K562 (cell line): ENCODE data around the gene HDAC1. TPM values are rescaled to one million over a fixed set of nuclear protein-coding genes. Genes with fewer than 3 reads are reported as not detected.

Experiments
- ETV6 ChIP-seq, 3 experiments: fragments of 150-350 bp in 1 of 3; sonication (generic) in 1 of 3; formaldehyde crosslinking in 1 of 3; IDR thresholded peaks; 2 replicates each; pipeline versions ENCODE4 v1.6.1 to v1.8.0; 2014 to 2022; ENCODE audit warnings: borderline replicate concordance in 2 of 3, low read depth in 2 of 3, antibody characterized with exemption in 1 of 3, low read length in 1 of 3, mild to moderate bottlenecking in 1 of 3, missing genetic modification reagents in 1 of 3
- KHSRP ChIP-seq: fragments of 450-650 bp; IDR thresholded peaks from 2 replicates; pipeline ENCODE4 v1.6.1; 2017
- PRPF4 ChIP-seq: fragments of 200-400 bp; formaldehyde crosslinking; IDR thresholded peaks from one replicate; pipeline ENCODE4 v1.6.1; 2017; ENCODE audit warnings: low read length, low read depth, mild to moderate bottlenecking; ENCODE audit not compliant: insufficient read depth, poor library complexity, severe bottlenecking
- ZBTB7A ChIP-seq: IDR thresholded peaks from 2 replicates; pipeline ENCODE4 v1.6.1; 2011; ENCODE audit warnings: low read depth, mild to moderate bottlenecking, low read length, moderate library complexity, borderline replicate concordance; ENCODE audit not compliant: control insufficient read depth
- polyA plus RNA-seq, 8 experiments: library from polyadenylated mRNA; depleted of rRNA in 4 of 8; stranded (reverse) in 5 of 8; unstranded in 3 of 8; fragments of >200 nt; fragmentation: Nextera tagmentation in 2 of 8; fragmentation: Illumina TruSeq in 1 of 8; extraction: Ambion mirVana in 2 of 8; extraction: Trizol in 1 of 8; gene quantifications; 2 replicates each; pipeline versions ENCODE4 v1.2.1 to v1.2.3, GENCODE V29; 2011 to 2014; ENCODE audit warnings: inconsistent platforms in 1 of 8, missing spikeins in 1 of 8
- total RNA-seq, 7 experiments: library from RNA; depleted of rRNA in 6 of 7; stranded (reverse); fragments of >200 nt in 6 of 7; fragmentation: Illumina TruSeq in 2 of 7; extraction: Trizol in 2 of 7; gene quantifications; 2 replicates each; pipeline versions ENCODE4 v1.2.1 to v1.2.3, GENCODE V29; 2011 to 2021; ENCODE audit warnings: low replicate concordance in 1 of 7
- TF ChIP-seq, protein P1 (sequence below): fragments of 150-350 bp; IDR thresholded peaks from 2 replicates; pipeline ENCODE4 v1.6.1; 2014; ENCODE audit warnings: low read depth, mild to moderate bottlenecking, low read length, borderline replicate concordance
- TF ChIP-seq, protein P2 (sequence below): sonication (generic); formaldehyde crosslinking; IDR thresholded peaks from 2 replicates; pipeline ENCODE4 v1.9.0; 2022; ENCODE audit warnings: mild to moderate bottlenecking, missing genetic modification reagents
- TF ChIP-seq, protein P3 (sequence below): fragments of 250-450 bp; sonication (Bioruptor Pico); IDR thresholded peaks from 2 replicates; pipeline ENCODE4 v1.8.0; 2022; ENCODE audit warnings: moderate library complexity, mild to moderate bottlenecking, inconsistent platforms
- TF ChIP-seq, protein P4 (sequence below), 2 experiments: fragments of 450-650 bp; formaldehyde crosslinking in 1 of 2; IDR thresholded peaks; 2 replicates each; pipeline versions ENCODE4 v1.4.0 to v1.6.1; 2014 to 2020; ENCODE audit warnings: mild to moderate bottlenecking in 2 of 2, borderline replicate concordance in 1 of 2, low read depth in 1 of 2
- TF ChIP-seq, protein P5 (sequence below): fragments of 250-450 bp; sonication (Bioruptor Pico); IDR thresholded peaks from 2 replicates; pipeline ENCODE4 v1.4.0; 2020; ENCODE audit warnings: borderline replicate concordance

The HDAC1 gene
- total and polyA plus RNA-seq, 9 of the 15 experiments (the other 6 are each of a cell fraction or from before 2014, with no cell fraction given): 169 to 384 (median 193) TPM

DNA sequence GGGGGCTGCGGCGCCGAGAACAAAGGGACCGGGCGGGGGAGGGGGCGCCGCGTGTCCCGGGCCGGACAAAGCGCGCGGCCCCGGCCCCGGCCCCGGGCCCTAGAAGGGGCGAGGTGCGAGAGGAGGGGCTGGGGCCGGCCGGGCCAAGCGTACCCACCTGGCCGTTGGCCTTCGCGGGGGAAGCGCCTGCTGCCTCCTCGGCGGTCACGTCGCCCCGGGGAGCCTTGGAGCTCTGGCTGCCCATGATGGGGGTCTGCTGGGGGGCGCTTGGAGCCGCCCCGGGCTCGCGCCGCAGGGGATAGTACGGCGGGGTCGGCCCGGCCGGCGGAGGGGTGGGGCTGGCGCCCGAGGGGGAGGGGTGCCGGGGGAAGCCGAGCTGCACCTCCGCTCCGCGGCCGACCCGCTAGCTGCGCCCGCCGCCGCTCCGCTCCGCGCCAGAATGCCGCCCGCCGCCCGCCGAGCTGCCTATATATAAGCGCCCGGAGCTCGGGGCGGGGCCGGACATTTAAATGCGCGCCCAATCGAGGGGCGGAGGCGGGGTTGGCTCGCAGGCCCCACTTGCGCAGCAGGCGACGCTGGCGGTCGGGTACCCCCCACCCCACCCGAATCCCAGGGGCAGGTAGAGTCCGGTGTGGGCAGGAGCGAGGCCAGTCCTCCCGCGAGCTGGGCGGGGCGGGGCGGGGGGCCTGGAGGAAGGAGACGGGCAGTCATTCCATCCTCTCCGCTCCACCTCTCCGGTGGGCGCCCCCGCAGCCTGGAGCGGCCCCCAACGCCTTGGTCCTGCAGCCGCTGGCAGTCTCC, 44.1 kb downstream of the HDAC1 start, which contains the start of gene MARCKSL1 (continued):
- TF ChIP-seq, protein P1, sequence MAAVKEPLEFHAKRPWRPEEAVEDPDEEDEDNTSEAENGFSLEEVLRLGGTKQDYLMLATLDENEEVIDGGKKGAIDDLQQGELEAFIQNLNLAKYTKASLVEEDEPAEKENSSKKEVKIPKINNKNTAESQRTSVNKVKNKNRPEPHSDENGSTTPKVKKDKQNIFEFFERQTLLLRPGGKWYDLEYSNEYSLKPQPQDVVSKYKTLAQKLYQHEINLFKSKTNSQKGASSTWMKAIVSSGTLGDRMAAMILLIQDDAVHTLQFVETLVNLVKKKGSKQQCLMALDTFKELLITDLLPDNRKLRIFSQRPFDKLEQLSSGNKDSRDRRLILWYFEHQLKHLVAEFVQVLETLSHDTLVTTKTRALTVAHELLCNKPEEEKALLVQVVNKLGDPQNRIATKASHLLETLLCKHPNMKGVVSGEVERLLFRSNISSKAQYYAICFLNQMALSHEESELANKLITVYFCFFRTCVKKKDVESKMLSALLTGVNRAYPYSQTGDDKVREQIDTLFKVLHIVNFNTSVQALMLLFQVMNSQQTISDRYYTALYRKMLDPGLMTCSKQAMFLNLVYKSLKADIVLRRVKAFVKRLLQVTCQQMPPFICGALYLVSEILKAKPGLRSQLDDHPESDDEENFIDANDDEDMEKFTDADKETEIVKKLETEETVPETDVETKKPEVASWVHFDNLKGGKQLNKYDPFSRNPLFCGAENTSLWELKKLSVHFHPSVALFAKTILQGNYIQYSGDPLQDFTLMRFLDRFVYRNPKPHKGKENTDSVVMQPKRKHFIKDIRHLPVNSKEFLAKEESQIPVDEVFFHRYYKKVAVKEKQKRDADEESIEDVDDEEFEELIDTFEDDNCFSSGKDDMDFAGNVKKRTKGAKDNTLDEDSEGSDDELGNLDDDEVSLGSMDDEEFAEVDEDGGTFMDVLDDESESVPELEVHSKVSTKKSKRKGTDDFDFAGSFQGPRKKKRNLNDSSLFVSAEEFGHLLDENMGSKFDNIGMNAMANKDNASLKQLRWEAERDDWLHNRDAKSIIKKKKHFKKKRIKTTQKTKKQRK: no peak
- TF ChIP-seq, protein P2, sequence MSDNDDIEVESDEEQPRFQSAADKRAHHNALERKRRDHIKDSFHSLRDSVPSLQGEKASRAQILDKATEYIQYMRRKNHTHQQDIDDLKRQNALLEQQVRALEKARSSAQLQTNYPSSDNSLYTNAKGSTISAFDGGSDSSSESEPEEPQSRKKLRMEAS (CRISPR knock-in tag): peak; percentile 33
- TF ChIP-seq, protein P3, sequence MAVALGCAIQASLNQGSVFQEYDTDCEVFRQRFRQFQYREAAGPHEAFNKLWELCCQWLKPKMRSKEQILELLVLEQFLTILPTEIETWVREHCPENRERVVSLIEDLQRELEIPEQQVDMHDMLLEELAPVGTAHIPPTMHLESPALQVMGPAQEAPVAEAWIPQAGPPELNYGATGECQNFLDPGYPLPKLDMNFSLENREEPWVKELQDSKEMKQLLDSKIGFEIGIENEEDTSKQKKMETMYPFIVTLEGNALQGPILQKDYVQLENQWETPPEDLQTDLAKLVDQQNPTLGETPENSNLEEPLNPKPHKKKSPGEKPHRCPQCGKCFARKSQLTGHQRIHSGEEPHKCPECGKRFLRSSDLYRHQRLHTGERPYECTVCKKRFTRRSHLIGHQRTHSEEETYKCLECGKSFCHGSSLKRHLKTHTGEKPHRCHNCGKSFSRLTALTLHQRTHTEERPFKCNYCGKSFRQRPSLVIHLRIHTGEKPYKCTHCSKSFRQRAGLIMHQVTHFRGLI (CRISPR knock-in tag): no peak
- peak; percentile 97 for TF ChIP-seq PRPF4
- TF ChIP-seq KHSRP: no peak
- TF ChIP-seq, protein P4, sequence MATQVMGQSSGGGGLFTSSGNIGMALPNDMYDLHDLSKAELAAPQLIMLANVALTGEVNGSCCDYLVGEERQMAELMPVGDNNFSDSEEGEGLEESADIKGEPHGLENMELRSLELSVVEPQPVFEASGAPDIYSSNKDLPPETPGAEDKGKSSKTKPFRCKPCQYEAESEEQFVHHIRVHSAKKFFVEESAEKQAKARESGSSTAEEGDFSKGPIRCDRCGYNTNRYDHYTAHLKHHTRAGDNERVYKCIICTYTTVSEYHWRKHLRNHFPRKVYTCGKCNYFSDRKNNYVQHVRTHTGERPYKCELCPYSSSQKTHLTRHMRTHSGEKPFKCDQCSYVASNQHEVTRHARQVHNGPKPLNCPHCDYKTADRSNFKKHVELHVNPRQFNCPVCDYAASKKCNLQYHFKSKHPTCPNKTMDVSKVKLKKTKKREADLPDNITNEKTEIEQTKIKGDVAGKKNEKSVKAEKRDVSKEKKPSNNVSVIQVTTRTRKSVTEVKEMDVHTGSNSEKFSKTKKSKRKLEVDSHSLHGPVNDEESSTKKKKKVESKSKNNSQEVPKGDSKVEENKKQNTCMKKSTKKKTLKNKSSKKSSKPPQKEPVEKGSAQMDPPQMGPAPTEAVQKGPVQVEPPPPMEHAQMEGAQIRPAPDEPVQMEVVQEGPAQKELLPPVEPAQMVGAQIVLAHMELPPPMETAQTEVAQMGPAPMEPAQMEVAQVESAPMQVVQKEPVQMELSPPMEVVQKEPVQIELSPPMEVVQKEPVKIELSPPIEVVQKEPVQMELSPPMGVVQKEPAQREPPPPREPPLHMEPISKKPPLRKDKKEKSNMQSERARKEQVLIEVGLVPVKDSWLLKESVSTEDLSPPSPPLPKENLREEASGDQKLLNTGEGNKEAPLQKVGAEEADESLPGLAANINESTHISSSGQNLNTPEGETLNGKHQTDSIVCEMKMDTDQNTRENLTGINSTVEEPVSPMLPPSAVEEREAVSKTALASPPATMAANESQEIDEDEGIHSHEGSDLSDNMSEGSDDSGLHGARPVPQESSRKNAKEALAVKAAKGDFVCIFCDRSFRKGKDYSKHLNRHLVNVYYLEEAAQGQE (IDR thresholded peaks at IDR 0.05; ENCODE audit: borderline replicate concordance): no peak
- TF ChIP-seq, protein P4 (CRISPR knock-in tag; IDR thresholded peaks at IDR 0.05; ENCODE audit: low read depth): peak; percentile 24; the same call in 1 of the 2 replicates
- TF ChIP-seq ETV6 (IDR thresholded peaks at IDR 0.05; ENCODE audit: borderline replicate concordance in 1 of 2, low read depth in 2 of 2, low read length in 1 of 2): no peak
- TF ChIP-seq ETV6 (CRISPR knock-in tag; IDR thresholded peaks at IDR 0.05; ENCODE audit: borderline replicate concordance): no peak
- TF ChIP-seq, protein P5, sequence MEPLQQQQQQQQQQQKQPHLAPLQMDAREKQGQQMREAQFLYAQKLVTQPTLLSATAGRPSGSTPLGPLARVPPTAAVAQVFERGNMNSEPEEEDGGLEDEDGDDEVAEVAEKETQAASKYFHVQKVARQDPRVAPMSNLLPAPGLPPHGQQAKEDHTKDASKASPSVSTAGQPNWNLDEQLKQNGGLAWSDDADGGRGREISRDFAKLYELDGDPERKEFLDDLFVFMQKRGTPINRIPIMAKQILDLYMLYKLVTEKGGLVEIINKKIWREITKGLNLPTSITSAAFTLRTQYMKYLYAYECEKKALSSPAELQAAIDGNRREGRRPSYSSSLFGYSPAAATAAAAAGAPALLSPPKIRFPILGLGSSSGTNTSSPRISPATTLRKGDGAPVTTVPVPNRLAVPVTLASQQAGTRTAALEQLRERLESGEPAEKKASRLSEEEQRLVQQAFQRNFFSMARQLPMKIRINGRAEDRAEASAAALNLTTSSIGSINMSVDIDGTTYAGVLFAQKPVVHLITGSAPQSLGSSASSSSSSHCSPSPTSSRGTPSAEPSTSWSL (CRISPR knock-in tag): no peak
- TF ChIP-seq ZBTB7A: peak; percentile 91
